Measurements from ENCODE around the gene KLK14. TPM values are rescaled to one million over a fixed set of nuclear protein-coding genes. Genes with fewer than 3 reads are reported as not detected.
A peak's percentile ranks its signal among the peaks of the same experiment; 100 is the strongest.

The KLK14 gene
- total RNA-seq, 2 experiments from 2014 or later = 0.22 TPM; not detected in 1

DNA sequence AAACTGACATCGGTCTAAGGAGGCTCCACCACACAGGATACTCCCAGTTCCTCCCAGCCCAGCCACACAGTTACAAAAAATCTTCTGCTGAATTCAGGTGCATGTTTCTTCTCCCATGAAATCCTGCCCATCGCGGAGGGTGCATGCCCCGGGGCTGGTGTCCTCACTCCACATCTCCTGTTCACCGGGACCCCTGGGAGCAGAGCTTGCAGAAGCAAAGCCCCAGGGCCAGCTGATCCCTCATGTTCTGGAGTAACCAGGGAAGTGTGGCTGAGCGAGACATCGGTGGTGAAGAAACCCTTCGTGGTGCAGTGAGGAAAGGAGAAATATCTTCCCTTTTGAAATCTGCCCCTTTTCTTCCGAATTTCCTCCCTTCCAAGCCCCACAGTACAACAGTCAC lies 41.1 kb upstream of the KLK14 start:
- Mint-ChIP-seq H3K27me3 (no peaks in the 10 kb centered on the region), H3K4me3 (peak overlapping the region; percentile 77), H3K36me3 (ENCODE audit: low read depth) (peaks cover 4% of the 10 kb centered on the region), H3K4me1 (ENCODE audit: low read depth) (peaks cover 89% of the 10 kb centered on the region), H3K27ac (peak overlapping the region; percentile 89), H3K9me3 (peaks cover 2% of the 10 kb centered on the region)
- TF ChIP-seq, protein P1, sequence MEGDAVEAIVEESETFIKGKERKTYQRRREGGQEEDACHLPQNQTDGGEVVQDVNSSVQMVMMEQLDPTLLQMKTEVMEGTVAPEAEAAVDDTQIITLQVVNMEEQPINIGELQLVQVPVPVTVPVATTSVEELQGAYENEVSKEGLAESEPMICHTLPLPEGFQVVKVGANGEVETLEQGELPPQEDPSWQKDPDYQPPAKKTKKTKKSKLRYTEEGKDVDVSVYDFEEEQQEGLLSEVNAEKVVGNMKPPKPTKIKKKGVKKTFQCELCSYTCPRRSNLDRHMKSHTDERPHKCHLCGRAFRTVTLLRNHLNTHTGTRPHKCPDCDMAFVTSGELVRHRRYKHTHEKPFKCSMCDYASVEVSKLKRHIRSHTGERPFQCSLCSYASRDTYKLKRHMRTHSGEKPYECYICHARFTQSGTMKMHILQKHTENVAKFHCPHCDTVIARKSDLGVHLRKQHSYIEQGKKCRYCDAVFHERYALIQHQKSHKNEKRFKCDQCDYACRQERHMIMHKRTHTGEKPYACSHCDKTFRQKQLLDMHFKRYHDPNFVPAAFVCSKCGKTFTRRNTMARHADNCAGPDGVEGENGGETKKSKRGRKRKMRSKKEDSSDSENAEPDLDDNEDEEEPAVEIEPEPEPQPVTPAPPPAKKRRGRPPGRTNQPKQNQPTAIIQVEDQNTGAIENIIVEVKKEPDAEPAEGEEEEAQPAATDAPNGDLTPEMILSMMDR (IDR thresholded peaks at IDR 0.05) = no peak
- H3K9me3 ChIP-seq (ENCODE audit: control insufficient read depth in 1 of 2, insufficient read depth in 1 of 2, low read length in 2 of 2) = peaks cover 0 to 8% of the 10 kb centered on the region in 2 experiments
- ChIA-PET POLR2A (interaction anchor here (1.7 kb wide), 1 partner anchor 8 kb away, joined by 7 read pairs; no protein-coding TSS in a partner anchor), CTCF (no interaction called here)
- no peak for ATAC-seq (ENCODE audit: poor library complexity)
- intact Hi-C loops (cut with DNase I, micrococcal nuclease) = loop anchor here in 1 of 2 experiments (5.0 kb wide), 1 partner anchor 33 kb away; no protein-coding TSS in a partner anchor
- peaks cover 84% of the 10 kb centered on the region for H3K4me1 ChIP-seq (ENCODE audit: insufficient read depth, low read length)
- H3K27me3 ChIP-seq (ENCODE audit: control insufficient read depth in 1 of 2, insufficient read depth in 2 of 2, low read length in 2 of 2) = no peaks in the 10 kb centered on the region
- no peaks in the 10 kb centered on the region for H3K36me3 ChIP-seq (ENCODE audit: insufficient read depth, low read length)
- peak overlapping the region; percentile 54 to 79 for H3K27ac ChIP-seq (ENCODE audit: low read depth in 1 of 2, low read length in 2 of 2)
- DNase-seq = no peak
- peak overlapping the region; percentile 35 for H3K4me3 ChIP-seq (ENCODE audit: low read length)

DNA sequence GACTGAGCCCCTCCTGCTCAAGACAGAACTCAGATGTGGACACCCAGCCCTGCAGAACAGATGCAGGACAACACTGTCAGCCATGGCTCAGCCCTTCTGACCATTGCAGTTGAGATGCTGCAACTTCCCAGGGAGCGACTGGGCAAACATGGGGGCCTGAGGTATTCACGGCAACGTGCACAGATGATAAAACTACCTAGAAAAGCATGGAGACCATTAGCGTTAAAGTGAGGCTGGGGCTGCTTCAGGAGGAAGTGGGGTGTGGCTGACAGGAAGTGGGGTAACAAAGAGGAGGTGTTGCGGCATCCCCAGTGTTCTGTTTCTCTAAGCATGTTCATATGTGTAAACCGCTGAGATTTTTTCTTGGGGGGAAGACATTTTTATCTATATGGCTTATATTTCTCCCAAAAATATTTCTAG lies 40.7 kb upstream of the KLK14 start:
- ATAC-seq (ENCODE audit: poor library complexity) = peak; percentile 97
- DNase-seq = peak in 12 of 14 experiments; percentile 28 to 88 (median 50)
- H3K9me3 ChIP-seq (ENCODE audit: control insufficient read depth in 1 of 2, insufficient read depth in 1 of 2, low read length in 2 of 2) = peaks cover 0 to 8% of the 10 kb centered on the region in 2 experiments
- ChIA-PET POLR2A (interaction anchor here (1.7 kb wide), 1 partner anchor 9 kb away, joined by 7 read pairs; no protein-coding TSS in a partner anchor), CTCF (no interaction called here)
- H3K4me1 ChIP-seq (ENCODE audit: insufficient read depth, low read length) = peaks cover 80% of the 10 kb centered on the region
- Mint-ChIP-seq H3K4me1 (ENCODE audit: low read depth) (peaks cover 86% of the 10 kb centered on the region), H3K36me3 (ENCODE audit: low read depth) (peaks cover 4% of the 10 kb centered on the region), H3K27me3 (no peaks in the 10 kb centered on the region), H3K9me3 (peaks cover 2% of the 10 kb centered on the region), H3K27ac (peak overlapping the region; percentile 89), H3K4me3 (peak overlapping the region; percentile 77)
- no peaks in the 10 kb centered on the region for H3K27me3 ChIP-seq (ENCODE audit: control insufficient read depth in 1 of 2, insufficient read depth in 2 of 2, low read length in 2 of 2)
- peak overlapping the region; percentile 35 for H3K4me3 ChIP-seq (ENCODE audit: low read length)
- no peaks in the 10 kb centered on the region for H3K36me3 ChIP-seq (ENCODE audit: insufficient read depth, low read length)
- H3K27ac ChIP-seq (ENCODE audit: low read depth in 1 of 2, low read length in 2 of 2) = peak overlapping the region in 1 of 2 donors; percentile 79
- intact Hi-C loops (cut with DNase I, micrococcal nuclease) = loop anchor here in 1 of 2 experiments (5.0 kb wide), 1 partner anchor 34 kb away; no protein-coding TSS in a partner anchor
- TF ChIP-seq, protein P1 (IDR thresholded peaks at IDR 0.05) = no peak

DNA sequence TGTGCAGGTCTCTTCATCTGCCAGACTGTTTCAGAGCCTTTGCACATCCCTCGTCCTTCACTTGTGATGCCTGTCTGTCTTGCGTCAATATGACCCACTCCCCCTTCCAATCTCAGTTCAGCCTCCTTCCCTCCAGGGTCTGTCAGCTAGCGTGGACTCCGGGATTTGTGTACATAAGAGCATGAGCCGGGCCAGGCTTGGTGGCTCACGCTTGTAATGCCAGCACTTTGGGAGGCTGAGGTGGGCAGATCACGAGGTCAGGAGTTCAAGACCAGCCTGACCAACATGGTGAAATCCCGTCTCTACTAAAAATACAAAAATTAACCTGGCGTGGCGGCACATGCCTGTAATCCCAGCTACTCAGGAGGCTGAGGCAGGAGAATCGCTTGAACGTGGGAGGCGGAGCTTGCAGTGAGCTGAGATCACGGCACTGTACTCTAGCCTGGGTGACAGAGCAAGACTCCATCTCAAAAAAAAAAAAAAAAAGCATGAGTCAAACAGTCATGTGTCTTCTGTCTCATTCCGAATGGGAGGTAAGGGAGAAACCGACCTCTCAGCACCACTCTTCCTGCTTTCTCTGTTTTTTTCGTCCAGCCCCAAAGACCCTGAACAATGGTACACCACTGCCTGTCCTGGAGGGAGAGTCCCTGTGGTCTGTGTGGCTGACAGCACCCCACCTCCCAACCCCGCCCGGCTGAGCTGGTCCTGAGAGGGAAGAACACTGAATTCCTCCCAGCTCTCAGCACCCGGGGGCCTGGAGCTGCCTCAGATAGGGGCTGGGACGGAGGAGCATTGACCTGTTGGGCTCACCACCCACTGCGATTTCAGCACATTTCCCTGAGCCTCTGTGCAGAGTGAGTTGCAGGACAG lies 39.7 kb upstream of the KLK14 start:
- no peaks in the 10 kb centered on the region for H3K27me3 ChIP-seq (ENCODE audit: control insufficient read depth in 1 of 2, insufficient read depth in 2 of 2, low read length in 2 of 2)
- H3K27ac ChIP-seq (ENCODE audit: low read depth in 1 of 2, low read length in 2 of 2) = peak overlapping the region in 1 of 2 donors; percentile 66
- CTCF ChIA-PET = no interaction called here
- peaks cover 78% of the 10 kb centered on the region for H3K4me1 Mint-ChIP-seq (ENCODE audit: low read depth)
- peak overlapping the region; percentile 35 for H3K4me3 ChIP-seq (ENCODE audit: low read length)
- H3K9me3 Mint-ChIP-seq = peaks cover 2% of the 10 kb centered on the region
- H3K9me3 ChIP-seq (ENCODE audit: control insufficient read depth in 1 of 2, insufficient read depth in 1 of 2, low read length in 2 of 2) = peaks cover 0 to 8% of the 10 kb centered on the region in 2 experiments
- H3K4me1 ChIP-seq (ENCODE audit: insufficient read depth, low read length) = peaks cover 70% of the 10 kb centered on the region
- H3K36me3 Mint-ChIP-seq (ENCODE audit: low read depth) = peaks cover 4% of the 10 kb centered on the region
- DNase-seq (peak in 2 of 14 experiments; percentile 43 to 60), ATAC-seq (ENCODE audit: poor library complexity) (no peak)
- no peaks in the 10 kb centered on the region for H3K27me3 Mint-ChIP-seq
- H3K4me3 Mint-ChIP-seq = peak overlapping the region; percentile 25
- H3K27ac Mint-ChIP-seq = peak overlapping the region; percentile 89
- TF ChIP-seq, protein P1 (IDR thresholded peaks at IDR 0.05) = no peak
- H3K36me3 ChIP-seq (ENCODE audit: insufficient read depth, low read length) = no peaks in the 10 kb centered on the region
- intact Hi-C loops (cut with DNase I, micrococcal nuclease) = loop anchor here in 1 of 2 experiments (5.0 kb wide), 1 partner anchor 35 kb away; no protein-coding TSS in a partner anchor
- POLR2A ChIA-PET = no interaction called here

Data from CD4-positive, alpha-beta T cell (primary cell).